HepG2 (cell line): ENCODE measurements around the gene C2orf74. TPM values are rescaled to one million over a fixed set of nuclear protein-coding genes. Genes with fewer than 3 reads are reported as not detected.

Experiments used
- MAFF ChIP-seq: IDR thresholded peaks from 2 replicates; pipeline ENCODE4 v1.6.1; 2011; ENCODE audit warnings: low read depth, low read length, improper control_type of control experiment
- PAF1 ChIP-seq: IDR thresholded peaks from 2 replicates; pipeline ENCODE4 v1.6.1; 2016; ENCODE audit warnings: missing genetic modification reagents, missing compliant biosample characterization
- ZFYVE20 ChIP-seq: sonication (generic); formaldehyde crosslinking; IDR thresholded peaks from 2 replicates; pipeline ENCODE4 v1.8.0; 2023; ENCODE audit warnings: low read depth, mild to moderate bottlenecking, moderate library complexity, missing genetic modification reagents, borderline replicate concordance
- ZMYM2 ChIP-seq: sonication (generic); formaldehyde crosslinking; IDR thresholded peaks from 2 replicates; pipeline ENCODE4 v1.8.0; 2022; ENCODE audit warnings: mild to moderate bottlenecking, missing genetic modification reagents
- ZNF484 ChIP-seq: sonication (generic); formaldehyde crosslinking; IDR thresholded peaks from 2 replicates; pipeline ENCODE4 v1.5.1; 2020; ENCODE audit warnings: mild to moderate bottlenecking, low read depth, missing genetic modification reagents, borderline replicate concordance
- ZNF547 ChIP-seq: sonication (generic); formaldehyde crosslinking; IDR thresholded peaks from 2 replicates; pipeline ENCODE4 v1.5.1; 2020; ENCODE audit warnings: mild to moderate bottlenecking, missing genetic modification reagents
- ZNF619 ChIP-seq: sonication (generic); formaldehyde crosslinking; IDR thresholded peaks from 2 replicates; pipeline ENCODE4 v1.4.0; 2020; ENCODE audit warnings: mild to moderate bottlenecking, missing genetic modification reagents
- ZNF746 ChIP-seq: sonication (generic); formaldehyde crosslinking; IDR thresholded peaks from 2 replicates; pipeline ENCODE4 v1.8.0; 2022; ENCODE audit warnings: mild to moderate bottlenecking, missing genetic modification reagents
- polyA plus RNA-seq, 8 experiments: library from polyadenylated mRNA; depleted of rRNA in 3 of 8; stranded (reverse) in 7 of 8; unstranded in 1 of 8; fragments of >200 nt; fragmentation: Illumina TruSeq in 4 of 8; extraction: Trizol in 4 of 8; gene quantifications; 2 replicates each; pipeline versions ENCODE4 v1.2.1 to v1.2.3, GENCODE V29; 2011 to 2016; ENCODE audit warnings: low read depth in 4 of 8, missing spikeins in 1 of 8, mixed read lengths in 1 of 8; ENCODE audit not compliant: insufficient read depth in 1 of 8
- total RNA-seq, 5 experiments: library from RNA; depleted of rRNA; stranded (reverse); fragments of >200 nt; fragmentation: Illumina TruSeq; extraction: Trizol; gene quantifications; 2 replicates each; pipeline ENCODE4 v1.2.3, GENCODE V29; 2016; ENCODE audit warnings: low read depth in 1 of 5
- TF ChIP-seq, protein P1 (sequence below): sonication (generic); formaldehyde crosslinking; IDR thresholded peaks from one replicate; pipeline ENCODE4 v1.5.1; 2020; ENCODE audit warnings: mild to moderate bottlenecking, missing genetic modification reagents; ENCODE audit errors: not compliant biosample characterization
- TF ChIP-seq, protein P2 (sequence below): sonication (generic); formaldehyde crosslinking; IDR thresholded peaks from 2 replicates; pipeline ENCODE4 v1.5.0; 2020; ENCODE audit warnings: mild to moderate bottlenecking, missing genetic modification reagents
- TF ChIP-seq, protein P3 (sequence below): sonication (generic); formaldehyde crosslinking; IDR thresholded peaks from 2 replicates; pipeline ENCODE4 v1.5.1; 2020; ENCODE audit warnings: mild to moderate bottlenecking, missing genetic modification reagents, borderline replicate concordance
- TF ChIP-seq, protein P4 (sequence below): sonication (generic); formaldehyde crosslinking; IDR thresholded peaks from 2 replicates; pipeline ENCODE4 v1.4.0; 2020; ENCODE audit warnings: missing genetic modification reagents, borderline replicate concordance

C2orf74 gene
- total and polyA plus RNA-seq, 2 of the 13 experiments (the other 11 are each of a cell fraction or from before 2014, with no cell fraction given), result 10.6 to 13.8 TPM

DNA sequence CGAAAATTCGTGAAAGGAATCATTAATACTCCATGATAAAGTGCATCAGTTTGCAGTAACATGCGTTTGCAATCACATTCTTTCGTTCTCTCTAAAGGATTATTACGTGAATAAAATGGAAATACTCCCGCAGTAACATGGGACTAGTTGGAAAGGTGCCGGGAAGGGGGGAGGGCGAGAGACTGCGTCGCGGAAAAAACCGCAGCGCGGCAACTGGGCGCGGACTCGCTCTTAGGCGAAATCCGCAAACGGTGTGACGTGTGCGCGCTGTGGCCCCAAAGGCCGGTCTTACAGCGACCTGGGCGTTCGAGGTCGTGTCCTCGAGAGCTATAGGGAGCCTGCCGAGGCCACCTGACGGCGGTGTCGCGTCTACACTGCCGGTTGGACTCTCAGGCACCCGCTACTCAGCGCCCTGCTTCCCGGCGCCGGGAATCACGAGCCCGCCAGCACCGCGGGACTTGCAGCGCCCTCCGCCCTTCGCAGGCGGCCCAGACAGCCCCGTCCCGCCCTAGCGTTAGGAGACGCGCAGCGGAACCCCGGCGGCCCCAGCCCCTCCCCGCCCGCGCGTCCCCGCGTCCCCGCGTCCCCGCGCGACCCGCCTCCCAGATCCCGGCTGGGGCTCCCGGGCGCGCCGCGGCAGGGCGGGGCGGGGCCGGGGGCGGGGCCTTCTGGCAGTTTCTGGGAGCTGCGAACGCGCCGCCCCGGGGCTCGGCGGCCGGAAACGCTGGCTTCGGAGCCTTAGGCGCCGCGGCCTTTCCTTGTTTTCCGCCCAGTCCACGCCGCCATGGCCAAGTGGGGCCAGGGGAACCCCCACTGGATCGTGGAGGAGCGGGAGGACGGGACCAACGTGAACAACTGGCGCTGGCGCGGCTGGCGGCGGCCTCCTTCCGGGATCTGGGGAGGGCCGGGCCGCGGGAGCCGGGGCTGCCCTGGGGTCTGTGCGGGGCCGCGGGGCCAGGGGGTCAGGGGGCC, 15.1 kb downstream of the C2orf74 start (continued):
- TF ChIP-seq ZNF746 (CRISPR knock-in tag) (peak; percentile 81; the same call in 1 of the 2 replicates), ZMYM2 (peak; percentile 64; the same call in 1 of the 2 replicates), ZNF484 (no peak), ZNF619 (CRISPR knock-in tag) (no peak; the same call in 1 of the 2 replicates), ZNF547 (CRISPR knock-in tag) (peak; percentile 90; the same call in 1 of the 2 replicates), ZFYVE20 (no peak), MAFF (no peak), PAF1 (CRISPR knock-in tag) (no peak)
- TF ChIP-seq, protein P1, sequence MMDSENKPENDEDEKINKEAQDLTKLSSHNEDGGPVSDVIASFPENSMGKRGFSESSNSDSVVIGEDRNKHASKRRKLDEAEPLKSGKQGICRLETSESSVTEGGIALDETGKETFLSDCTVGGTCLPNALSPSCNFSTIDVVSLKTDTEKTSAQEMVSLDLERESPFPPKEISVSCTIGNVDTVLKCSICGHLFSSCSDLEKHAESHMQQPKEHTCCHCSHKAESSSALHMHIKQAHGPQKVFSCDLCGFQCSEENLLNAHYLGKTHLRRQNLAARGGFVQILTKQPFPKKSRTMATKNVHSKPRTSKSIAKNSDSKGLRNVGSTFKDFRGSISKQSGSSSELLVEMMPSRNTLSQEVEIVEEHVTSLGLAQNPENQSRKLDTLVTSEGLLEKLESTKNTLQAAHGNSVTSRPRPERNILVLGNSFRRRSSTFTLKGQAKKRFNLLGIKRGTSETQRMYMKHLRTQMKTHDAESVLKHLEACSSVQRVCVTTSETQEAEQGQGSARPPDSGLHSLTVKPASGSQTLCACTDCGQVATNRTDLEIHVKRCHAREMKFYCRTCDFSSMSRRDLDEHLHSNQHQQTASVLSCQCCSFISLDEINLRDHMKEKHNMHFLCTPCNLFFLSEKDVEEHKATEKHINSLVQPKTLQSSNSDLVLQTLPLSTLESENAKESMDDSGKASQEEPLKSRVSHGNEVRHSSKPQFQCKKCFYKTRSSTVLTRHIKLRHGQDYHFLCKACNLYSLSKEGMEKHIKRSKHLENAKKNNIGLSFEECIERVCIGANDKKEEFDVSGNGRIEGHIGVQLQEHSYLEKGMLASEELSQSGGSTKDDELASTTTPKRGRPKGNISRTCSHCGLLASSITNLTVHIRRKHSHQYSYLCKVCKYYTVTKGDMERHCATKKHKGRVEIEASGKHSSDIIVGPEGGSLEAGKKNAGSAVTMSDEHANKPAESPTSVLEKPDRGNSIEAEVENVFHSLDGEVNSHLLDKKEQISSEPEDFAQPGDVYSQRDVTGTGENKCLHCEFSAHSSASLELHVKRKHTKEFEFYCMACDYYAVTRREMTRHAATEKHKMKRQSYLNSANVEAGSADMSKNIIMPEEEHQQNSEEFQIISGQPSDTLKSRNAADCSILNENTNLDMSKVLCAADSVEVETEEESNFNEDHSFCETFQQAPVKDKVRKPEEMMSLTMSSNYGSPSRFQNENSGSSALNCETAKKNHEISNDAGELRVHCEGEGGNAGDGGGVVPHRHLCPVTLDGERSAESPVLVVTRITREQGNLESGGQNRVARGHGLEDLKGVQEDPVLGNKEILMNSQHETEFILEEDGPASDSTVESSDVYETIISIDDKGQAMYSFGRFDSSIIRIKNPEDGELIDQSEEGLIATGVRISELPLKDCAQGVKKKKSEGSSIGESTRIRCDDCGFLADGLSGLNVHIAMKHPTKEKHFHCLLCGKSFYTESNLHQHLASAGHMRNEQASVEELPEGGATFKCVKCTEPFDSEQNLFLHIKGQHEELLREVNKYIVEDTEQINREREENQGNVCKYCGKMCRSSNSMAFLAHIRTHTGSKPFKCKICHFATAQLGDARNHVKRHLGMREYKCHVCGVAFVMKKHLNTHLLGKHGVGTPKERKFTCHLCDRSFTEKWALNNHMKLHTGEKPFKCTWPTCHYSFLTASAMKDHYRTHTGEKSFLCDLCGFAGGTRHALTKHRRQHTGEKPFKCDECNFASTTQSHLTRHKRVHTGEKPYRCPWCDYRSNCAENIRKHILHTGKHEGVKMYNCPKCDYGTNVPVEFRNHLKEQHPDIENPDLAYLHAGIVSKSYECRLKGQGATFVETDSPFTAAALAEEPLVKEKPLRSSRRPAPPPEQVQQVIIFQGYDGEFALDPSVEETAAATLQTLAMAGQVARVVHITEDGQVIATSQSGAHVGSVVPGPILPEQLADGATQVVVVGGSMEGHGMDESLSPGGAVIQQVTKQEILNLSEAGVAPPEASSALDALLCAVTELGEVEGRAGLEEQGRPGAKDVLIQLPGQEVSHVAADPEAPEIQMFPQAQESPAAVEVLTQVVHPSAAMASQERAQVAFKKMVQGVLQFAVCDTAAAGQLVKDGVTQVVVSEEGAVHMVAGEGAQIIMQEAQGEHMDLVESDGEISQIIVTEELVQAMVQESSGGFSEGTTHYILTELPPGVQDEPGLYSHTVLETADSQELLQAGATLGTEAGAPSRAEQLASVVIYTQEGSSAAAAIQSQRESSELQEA (CRISPR knock-in tag), result peak; percentile 88
- TF ChIP-seq, protein P2, sequence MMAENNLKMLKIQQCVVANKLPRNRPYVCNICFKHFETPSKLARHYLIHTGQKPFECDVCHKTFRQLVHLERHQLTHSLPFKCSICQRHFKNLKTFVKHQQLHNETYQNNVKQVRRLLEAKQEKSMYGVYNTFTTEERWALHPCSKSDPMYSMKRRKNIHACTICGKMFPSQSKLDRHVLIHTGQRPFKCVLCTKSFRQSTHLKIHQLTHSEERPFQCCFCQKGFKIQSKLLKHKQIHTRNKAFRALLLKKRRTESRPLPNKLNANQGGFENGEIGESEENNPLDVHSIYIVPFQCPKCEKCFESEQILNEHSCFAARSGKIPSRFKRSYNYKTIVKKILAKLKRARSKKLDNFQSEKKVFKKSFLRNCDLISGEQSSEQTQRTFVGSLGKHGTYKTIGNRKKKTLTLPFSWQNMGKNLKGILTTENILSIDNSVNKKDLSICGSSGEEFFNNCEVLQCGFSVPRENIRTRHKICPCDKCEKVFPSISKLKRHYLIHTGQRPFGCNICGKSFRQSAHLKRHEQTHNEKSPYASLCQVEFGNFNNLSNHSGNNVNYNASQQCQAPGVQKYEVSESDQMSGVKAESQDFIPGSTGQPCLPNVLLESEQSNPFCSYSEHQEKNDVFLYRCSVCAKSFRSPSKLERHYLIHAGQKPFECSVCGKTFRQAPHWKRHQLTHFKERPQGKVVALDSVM (CRISPR knock-in tag), result peak; percentile 78
- TF ChIP-seq, protein P3, sequence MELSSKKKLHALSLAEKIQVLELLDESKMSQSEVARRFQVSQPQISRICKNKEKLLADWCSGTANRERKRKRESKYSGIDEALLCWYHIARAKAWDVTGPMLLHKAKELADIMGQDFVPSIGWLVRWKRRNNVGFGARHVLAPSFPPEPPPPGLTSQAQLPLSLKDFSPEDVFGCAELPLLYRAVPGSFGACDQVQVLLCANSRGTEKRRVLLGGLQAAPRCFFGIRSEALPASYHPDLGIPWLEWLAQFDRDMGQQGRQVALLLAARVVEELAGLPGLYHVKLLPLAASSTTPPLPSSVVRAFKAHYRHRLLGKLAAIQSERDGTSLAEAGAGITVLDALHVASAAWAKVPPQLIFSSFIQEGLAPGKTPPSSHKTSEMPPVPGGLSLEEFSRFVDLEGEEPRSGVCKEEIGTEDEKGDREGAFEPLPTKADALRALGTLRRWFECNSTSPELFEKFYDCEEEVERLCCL (CRISPR knock-in tag), result peak; percentile 75
- TF ChIP-seq, protein P4, sequence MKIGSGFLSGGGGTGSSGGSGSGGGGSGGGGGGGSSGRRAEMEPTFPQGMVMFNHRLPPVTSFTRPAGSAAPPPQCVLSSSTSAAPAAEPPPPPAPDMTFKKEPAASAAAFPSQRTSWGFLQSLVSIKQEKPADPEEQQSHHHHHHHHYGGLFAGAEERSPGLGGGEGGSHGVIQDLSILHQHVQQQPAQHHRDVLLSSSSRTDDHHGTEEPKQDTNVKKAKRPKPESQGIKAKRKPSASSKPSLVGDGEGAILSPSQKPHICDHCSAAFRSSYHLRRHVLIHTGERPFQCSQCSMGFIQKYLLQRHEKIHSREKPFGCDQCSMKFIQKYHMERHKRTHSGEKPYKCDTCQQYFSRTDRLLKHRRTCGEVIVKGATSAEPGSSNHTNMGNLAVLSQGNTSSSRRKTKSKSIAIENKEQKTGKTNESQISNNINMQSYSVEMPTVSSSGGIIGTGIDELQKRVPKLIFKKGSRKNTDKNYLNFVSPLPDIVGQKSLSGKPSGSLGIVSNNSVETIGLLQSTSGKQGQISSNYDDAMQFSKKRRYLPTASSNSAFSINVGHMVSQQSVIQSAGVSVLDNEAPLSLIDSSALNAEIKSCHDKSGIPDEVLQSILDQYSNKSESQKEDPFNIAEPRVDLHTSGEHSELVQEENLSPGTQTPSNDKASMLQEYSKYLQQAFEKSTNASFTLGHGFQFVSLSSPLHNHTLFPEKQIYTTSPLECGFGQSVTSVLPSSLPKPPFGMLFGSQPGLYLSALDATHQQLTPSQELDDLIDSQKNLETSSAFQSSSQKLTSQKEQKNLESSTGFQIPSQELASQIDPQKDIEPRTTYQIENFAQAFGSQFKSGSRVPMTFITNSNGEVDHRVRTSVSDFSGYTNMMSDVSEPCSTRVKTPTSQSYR, result peak; percentile 81
